Activated T-helper 1 cell treated with Interleukin-2 at 50 U/mL for 16 hours (primary cell): ENCODE results near the gene CDH2.

ENCODE experiments used
- DNase-seq: peaks from one replicate; pipeline ENCODE4 v3.0.0-alpha.2; 2020; ENCODE audit warnings: low read depth

Gene CDH2

GRCh38 chr18:28176948-28177827 lies at the start of gene CDH2:
CDH2 (minus strand) TSS chr18:28177130; CDS start chr18:28177022, 108 bp downstream.
- DNase-seq: no peak

- DNase-seq: no peak
Measured at GRCh38 chr18:28212060-28212459, 35.1 kb upstream of the CDH2 start.

DNA sequence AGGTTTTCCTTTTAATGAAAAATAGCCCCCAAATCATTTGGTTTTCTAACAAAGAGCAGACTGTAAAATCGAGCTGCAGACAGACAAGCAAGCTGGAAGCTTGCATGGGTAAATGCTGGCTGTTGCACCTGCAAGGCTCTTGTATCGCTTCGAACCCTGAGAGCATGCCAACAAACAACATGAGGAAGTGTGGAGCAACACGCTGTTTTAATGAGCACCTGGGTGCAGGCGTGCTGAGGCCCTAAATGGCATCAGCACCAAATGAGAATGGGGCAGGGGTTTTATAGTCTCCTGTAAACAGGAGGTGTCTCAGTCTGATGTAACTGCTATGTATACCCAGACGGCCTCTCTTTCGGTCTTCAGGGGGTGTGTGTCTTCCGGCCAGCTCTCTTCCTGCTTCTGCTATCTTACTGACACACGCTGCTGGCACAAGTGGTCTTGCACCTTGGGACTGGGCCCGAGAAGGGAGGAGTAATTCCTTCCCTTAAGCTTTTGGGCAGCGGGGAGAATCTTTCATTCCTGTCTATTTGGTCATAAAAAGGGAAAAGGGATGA lies 31.9 kb upstream of the CDH2 start:
- no peak for DNase-seq

- no peak for DNase-seq
Measured at GRCh38 chr18:28208268-28208667, 31.3 kb upstream of the CDH2 start.

DNA sequence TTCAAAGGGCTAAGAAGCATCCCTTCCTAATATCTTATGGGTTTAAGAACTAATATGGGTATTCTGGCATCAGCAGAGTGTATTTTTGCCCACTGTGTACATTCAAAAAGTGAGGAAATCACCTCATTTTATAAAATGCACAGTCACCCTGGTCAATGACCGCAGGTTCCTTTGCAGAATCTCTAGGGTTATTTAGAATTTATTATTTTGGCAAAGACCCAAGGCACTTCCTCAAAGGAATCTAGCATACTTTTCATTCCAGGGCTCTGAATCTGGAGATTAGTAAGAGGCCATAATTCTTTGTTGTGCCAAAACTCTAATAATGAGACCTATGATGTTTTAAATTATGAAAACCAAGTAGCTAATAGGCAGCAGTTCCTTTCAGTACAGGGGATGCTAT lies 27.2 kb upstream of the CDH2 start:
- no peak for DNase-seq

GRCh38 chr18:28201056-28201455 lies 24.1 kb upstream of the CDH2 start:
- no peak for DNase-seq

DNA sequence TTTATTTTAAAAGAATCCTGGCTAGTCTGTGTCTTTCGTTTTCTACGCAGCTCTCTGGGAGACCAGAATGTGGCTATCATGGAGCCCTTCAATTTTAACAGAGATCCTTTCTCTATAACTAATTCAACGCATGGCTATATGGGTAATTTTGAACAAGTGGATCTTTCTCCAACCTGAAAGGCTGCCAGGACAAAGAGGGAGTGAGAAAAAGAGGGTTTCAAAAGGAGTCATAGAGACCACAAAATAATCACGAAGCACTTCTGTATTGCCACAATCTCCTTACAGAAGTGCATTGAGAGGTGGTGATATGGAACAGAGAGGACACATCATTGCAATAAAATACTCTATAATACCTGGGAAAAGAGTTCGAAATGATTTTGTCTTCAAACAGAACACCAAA lies 21.7 kb upstream of the CDH2 start:
- no peak for DNase-seq

- DNase-seq: no peak
Measured at GRCh38 chr18:28193177-28193778, 16.3 kb upstream of the CDH2 start.

DNA sequence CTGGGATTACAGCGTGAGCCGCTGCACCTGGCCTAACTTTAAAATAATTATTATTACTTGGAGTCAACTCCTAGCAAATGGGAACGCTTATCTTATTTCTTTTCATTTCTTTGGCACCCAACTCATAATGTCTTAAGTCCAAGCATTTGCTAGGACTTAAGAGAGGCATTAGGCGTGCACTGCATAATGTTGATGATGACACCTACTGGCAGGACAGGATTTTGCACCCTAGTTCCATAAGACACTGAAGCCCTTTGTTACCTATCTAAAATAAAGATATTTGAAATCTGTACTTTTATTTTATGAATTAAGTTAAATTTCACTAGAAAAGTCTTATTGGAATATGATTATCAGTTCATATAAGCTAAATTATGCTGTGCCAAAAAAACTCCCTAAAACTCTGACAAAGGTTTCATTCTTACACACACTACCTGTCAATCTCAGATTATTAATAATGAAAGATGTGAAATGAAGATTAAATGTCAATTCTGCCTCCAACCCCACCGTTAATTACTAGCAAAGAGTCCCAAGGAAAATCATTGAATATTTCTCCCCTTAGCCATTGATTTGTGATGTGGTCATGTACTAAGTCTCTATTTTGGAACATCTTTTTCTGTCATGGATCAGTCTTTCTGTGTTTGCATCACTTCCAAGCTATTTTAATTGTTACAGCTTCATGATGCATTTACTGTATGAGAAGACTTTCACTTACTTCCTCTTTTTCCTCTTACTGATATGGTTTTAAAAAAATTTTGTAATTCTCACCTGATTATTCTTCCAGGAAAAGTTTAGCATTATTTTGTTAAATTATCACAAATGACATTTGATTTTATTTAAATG lies 12.7 kb upstream of the CDH2 start:
- DNase-seq: no peak

DNA sequence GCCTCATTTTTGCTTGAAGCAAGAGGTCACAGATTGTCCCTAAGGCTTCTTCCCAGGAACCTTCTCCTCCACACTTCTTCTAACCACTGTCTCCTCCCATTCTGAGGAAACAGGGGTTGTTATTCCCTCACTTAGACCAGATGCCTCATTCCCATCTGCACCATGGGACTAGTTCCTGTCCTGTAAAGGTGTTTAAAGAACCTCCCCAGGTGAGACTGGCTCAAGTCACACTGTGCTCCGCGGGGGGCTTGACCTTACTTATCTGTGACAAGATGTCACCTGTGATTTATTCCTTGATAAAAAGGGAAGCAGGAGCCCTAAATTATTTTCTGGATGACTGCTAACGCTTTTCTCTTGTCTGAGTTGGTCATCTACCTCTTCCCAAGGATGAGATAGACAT lies 8.2 kb upstream of the CDH2 start:
- DNase-seq: no peak

- DNase-seq: no peak
Measured at GRCh38 chr18:28183418-28184078, 6.6 kb upstream of the CDH2 start.

- DNase-seq: no peak
Measured at GRCh38 chr18:28181616-28182015, 4.7 kb upstream of the CDH2 start.

DNA sequence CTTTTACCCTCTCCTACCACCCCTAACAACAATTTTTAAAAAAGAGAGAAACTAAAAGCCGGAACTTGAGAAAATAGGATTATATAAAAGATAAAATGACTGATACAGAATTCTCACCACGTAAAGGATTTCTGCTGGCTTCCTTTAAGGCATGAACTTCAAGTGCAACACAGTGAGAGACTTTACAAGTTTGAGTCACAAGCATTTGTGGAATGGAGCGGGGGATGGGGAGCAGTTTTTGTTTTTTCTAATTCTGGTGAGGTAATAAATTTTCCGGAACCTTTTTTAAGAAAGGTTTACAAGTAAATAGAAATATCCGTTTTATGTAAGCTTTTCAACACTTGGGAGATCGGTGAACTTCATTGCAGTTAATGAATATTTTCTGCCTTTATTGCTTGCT lies 1.8 kb upstream of the CDH2 start:
- DNase-seq: no peak

DNA sequence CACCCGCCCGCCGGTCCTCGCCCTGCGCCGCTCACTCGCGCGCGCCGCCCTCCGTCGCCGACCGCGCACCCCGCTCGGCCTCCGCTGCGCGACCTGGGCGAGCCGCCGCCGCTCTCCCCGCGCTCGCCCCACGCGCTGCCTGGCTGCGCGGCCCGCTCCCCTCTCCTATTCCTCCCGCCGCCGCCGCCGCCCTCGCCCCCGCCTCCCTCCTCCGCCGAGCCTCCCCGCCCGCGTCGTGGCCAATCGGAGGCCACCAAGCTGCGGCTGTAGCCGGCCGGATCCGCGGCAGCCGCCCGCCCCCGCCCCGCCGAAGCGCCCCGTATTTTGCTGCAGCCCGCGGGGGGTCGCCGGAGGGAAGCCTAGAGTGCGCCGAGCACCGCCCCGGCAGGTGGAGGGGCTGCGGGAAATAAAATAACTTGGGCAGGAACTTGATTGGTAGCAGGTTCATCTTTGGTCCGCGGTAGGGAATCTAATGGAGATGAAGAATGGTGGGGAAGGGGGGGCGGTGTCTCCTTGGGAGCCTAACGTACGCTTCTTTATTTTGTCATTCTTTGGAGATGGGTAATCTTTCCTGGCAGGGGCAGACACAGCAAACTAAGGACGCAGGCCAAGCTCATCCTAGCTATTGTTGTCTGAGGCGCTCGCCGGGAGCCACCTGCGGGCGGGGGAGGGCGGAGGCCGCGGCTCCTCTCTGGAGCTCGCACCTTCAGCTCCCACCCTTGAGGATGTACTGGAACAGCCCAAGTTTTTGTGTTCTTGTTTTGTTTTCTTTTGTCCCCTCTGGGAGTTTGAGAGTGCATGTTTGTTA lies 1.1 kb upstream of the CDH2 start:
- DNase-seq: no peak

DNA sequence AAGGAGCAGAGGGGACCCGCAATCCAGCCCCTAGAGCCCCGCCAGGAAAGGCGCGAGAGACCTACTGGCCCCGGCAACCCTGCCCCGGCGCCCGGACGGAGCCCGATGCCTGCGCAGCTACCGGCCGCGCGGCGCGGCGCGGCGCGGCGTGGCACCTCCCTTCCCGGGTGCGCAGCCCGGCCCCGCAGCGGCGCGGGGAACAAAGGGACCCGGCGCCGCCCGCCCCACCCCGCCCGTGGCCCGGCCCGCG lies 307 bp downstream of the CDH2 start:
- no peak for DNase-seq

DNA sequence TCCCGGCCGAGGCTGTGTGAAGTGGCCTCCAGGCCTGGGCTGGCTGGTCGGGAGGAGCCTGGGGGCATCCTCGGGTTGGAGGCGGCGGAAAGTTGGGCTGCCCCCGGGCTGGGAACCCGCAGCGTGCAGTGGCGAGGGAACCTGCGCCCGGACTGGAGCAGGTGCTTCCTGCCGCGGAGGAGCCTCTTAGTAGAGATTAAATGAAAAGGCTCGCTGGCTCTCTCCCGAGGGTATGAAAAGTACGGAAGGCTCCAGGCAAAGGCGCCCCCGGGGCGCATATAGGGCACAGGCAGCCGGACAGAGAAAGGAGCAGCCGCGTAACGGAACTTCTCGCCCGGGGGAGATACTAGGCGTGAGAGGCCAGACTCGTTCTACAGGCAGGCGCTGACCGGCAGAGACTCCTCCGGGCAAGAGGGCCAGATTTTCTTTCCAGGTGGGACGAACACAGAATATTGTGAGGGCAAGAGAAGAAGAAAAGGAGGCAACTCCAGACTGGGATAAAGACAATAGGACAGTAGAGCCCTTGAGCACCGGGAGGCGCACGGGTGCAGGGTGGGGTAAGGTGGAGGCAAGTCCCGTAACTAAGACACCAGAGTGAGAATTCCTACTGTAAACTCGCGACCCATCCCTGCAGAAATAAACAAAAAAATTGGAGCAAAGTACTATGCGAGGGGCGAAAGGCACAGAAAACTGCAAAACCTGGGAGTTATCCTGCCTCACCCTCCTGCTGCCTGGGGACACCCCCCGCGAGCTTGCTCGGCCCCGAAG lies 816 bp downstream of the CDH2 start:
- DNase-seq: no peak

- DNase-seq: no peak
Measured at GRCh38 chr18:28175150-28175929, 1.6 kb downstream of the CDH2 start.

GRCh38 chr18:28174181-28174905 lies 2.6 kb downstream of the CDH2 start:
- no peak for DNase-seq

DNA sequence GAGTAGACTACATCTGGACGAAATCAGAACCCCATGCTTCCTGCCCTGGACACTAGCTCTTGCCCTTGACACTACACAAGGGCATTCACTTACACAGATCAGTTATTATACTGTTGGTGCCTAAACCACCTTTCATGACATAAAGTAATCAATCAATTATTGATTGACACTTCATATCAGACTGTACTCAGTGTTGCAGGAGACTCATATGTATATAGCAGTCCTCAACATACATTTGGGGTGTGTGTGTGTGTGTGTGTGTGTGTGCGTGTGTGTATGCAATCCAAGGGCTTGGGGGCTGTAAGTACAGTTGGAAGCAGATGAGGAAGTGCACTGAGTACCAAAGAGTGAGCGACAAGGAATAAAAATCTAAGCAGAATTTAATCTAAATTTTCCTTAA lies 5.1 kb downstream of the CDH2 start:
- DNase-seq: no peak
